ENCODE results near the gene DHDH.
"Not testable (repeated sequence)": the region's sequence is repeated elsewhere in the genome, so short reads cannot be mapped to it uniquely, and the experiment has no call there.

The DHDH gene
- 0.35 to 1.2 (median 0.39) reads per million in 3 donors for total RNA-seq

DNA sequence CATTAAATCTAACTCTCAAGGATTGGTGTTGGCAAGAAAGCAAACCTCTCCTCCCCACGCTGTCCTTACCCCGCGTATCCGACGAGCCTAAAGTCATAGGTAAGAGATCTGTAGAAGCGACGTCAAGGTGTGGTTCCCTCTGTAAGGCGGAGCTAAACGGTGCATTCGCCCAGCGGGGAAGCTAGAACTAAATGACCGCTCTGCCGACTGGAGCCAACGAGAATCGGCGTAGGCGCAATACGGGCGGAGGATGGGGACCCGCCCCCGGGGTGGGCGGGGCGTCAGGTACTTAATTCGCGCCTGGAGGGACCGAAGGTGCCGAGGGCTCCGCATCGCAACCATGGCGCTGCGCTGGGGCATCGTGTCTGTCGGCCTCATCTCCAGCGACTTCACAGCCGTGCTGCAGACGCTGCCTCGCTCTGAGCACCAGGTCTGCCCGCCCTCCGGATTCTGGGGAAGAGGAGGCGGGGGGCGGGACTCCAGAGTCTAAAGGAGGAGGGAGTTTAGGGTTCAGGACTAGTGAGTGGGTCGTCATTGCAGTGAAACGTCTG lies at the start of gene DHDH:
DHDH (plus strand) TSS at position 318 of the 551 bp plus-strand sequence; CDS start at position 341, 23 bp downstream.
- peak within 1 kb of the TSS; percentile 43 for H3K27ac ChIP-seq (ENCODE audit: insufficient read depth, low read length, poor library complexity, severe bottlenecking)
- H3K36me3 ChIP-seq (ENCODE audit: control insufficient read depth, insufficient read depth, low read length): no peaks in the 10 kb centered on the region
- H3K9me3 ChIP-seq (ENCODE audit: control insufficient read depth, low read length): no peaks in the 10 kb centered on the region
- H3K4me3 ChIP-seq (ENCODE audit: insufficient read depth, low read depth, low read length, poor library complexity, severe bottlenecking): peak within 1 kb of the TSS; percentile 40
- DNase-seq: peak; percentile 76 to 85 (median 83)
- H3K27me3 ChIP-seq (replicated peaks; ENCODE audit: control insufficient read depth, insufficient read depth, low read length, poor library complexity, severe bottlenecking): no peaks in the 10 kb centered on the region
- H3K4me1 ChIP-seq (ENCODE audit: control insufficient read depth, insufficient read depth, low read length, poor library complexity, severe bottlenecking): peaks cover 9% of the 10 kb centered on the region

- Histone ChIP-seq H3K9me3 (ENCODE audit: control insufficient read depth, low read length) (no peaks in the 10 kb centered on the region), H3K4me1 (ENCODE audit: control insufficient read depth, insufficient read depth, low read length, poor library complexity, severe bottlenecking) (no peaks in the 10 kb centered on the region), H3K27ac (ENCODE audit: insufficient read depth, low read length, poor library complexity, severe bottlenecking) (no peak overlapping the region), H3K36me3 (ENCODE audit: control insufficient read depth, insufficient read depth, low read length) (no peaks in the 10 kb centered on the region), H3K27me3 (replicated peaks; ENCODE audit: control insufficient read depth, insufficient read depth, low read length, poor library complexity, severe bottlenecking) (no peaks in the 10 kb centered on the region), H3K4me3 (ENCODE audit: insufficient read depth, low read depth, low read length, poor library complexity, severe bottlenecking) (no peak overlapping the region)
- DNase-seq: no peak
Measured at GRCh38 chr19:48883726-48884125, 49.8 kb upstream of the DHDH start.

- H3K9me3 ChIP-seq (ENCODE audit: control insufficient read depth, low read length): no peaks in the 10 kb centered on the region
- no peak for DNase-seq
- no peaks in the 10 kb centered on the region for H3K36me3 ChIP-seq (ENCODE audit: control insufficient read depth, insufficient read depth, low read length)
- H3K27me3 ChIP-seq (replicated peaks; ENCODE audit: control insufficient read depth, insufficient read depth, low read length, poor library complexity, severe bottlenecking): no peaks in the 10 kb centered on the region
- H3K4me3 ChIP-seq (ENCODE audit: insufficient read depth, low read depth, low read length, poor library complexity, severe bottlenecking): no peak overlapping the region
- H3K4me1 ChIP-seq (ENCODE audit: control insufficient read depth, insufficient read depth, low read length, poor library complexity, severe bottlenecking): no peaks in the 10 kb centered on the region
- H3K27ac ChIP-seq (ENCODE audit: insufficient read depth, low read length, poor library complexity, severe bottlenecking): no peak overlapping the region
Measured at GRCh38 chr19:48887861-48888612, 45.5 kb upstream of the DHDH start.

GRCh38 chr19:48889496-48889895 lies 44.0 kb upstream of the DHDH start:
- not testable (repeated sequence) for H3K36me3 ChIP-seq (ENCODE audit: control insufficient read depth, insufficient read depth, low read length)

GRCh38 chr19:48890551-48890950 lies 42.9 kb upstream of the DHDH start:
- Histone ChIP-seq H3K27me3 (replicated peaks; ENCODE audit: control insufficient read depth, insufficient read depth, low read length, poor library complexity, severe bottlenecking) (peaks cover 12% of the 10 kb centered on the region), H3K36me3 (ENCODE audit: control insufficient read depth, insufficient read depth, low read length) (no peaks in the 10 kb centered on the region), H3K27ac (ENCODE audit: insufficient read depth, low read length, poor library complexity, severe bottlenecking) (no peak overlapping the region), H3K4me3 (ENCODE audit: insufficient read depth, low read depth, low read length, poor library complexity, severe bottlenecking) (no peak overlapping the region), H3K4me1 (ENCODE audit: control insufficient read depth, insufficient read depth, low read length, poor library complexity, severe bottlenecking) (no peaks in the 10 kb centered on the region), H3K9me3 (ENCODE audit: control insufficient read depth, low read length) (no peaks in the 10 kb centered on the region)
- DNase-seq: no peak

More at GRCh38 chr19:48889496-48889895, 44.0 kb upstream of the DHDH start:
- not testable (repeated sequence) for H3K27me3 ChIP-seq (replicated peaks; ENCODE audit: control insufficient read depth, insufficient read depth, low read length, poor library complexity, severe bottlenecking); H3K4me3 ChIP-seq (ENCODE audit: insufficient read depth, low read depth, low read length, poor library complexity, severe bottlenecking); H3K9me3 ChIP-seq (ENCODE audit: control insufficient read depth, low read length); H3K4me1 ChIP-seq (ENCODE audit: control insufficient read depth, insufficient read depth, low read length, poor library complexity, severe bottlenecking); DNase-seq; H3K27ac ChIP-seq (ENCODE audit: insufficient read depth, low read length, poor library complexity, severe bottlenecking)

GRCh38 chr19:48895226-48895625 lies 38.3 kb upstream of the DHDH start:
- no peak for DNase-seq
- peaks cover 12% of the 10 kb centered on the region for H3K27me3 ChIP-seq (replicated peaks; ENCODE audit: control insufficient read depth, insufficient read depth, low read length, poor library complexity, severe bottlenecking)
- H3K36me3 ChIP-seq (ENCODE audit: control insufficient read depth, insufficient read depth, low read length): no peaks in the 10 kb centered on the region
- H3K27ac ChIP-seq (ENCODE audit: insufficient read depth, low read length, poor library complexity, severe bottlenecking): no peak overlapping the region
- H3K4me3 ChIP-seq (ENCODE audit: insufficient read depth, low read depth, low read length, poor library complexity, severe bottlenecking): no peak overlapping the region
- H3K9me3 ChIP-seq (ENCODE audit: control insufficient read depth, low read length): no peaks in the 10 kb centered on the region
- H3K4me1 ChIP-seq (ENCODE audit: control insufficient read depth, insufficient read depth, low read length, poor library complexity, severe bottlenecking): no peaks in the 10 kb centered on the region

- DNase-seq: no peak
- Histone ChIP-seq H3K36me3 (ENCODE audit: control insufficient read depth, insufficient read depth, low read length) (no peaks in the 10 kb centered on the region), H3K27me3 (replicated peaks; ENCODE audit: control insufficient read depth, insufficient read depth, low read length, poor library complexity, severe bottlenecking) (peaks cover 12% of the 10 kb centered on the region), H3K9me3 (ENCODE audit: control insufficient read depth, low read length) (no peaks in the 10 kb centered on the region), H3K4me3 (ENCODE audit: insufficient read depth, low read depth, low read length, poor library complexity, severe bottlenecking) (peak overlapping the region; percentile 13), H3K27ac (ENCODE audit: insufficient read depth, low read length, poor library complexity, severe bottlenecking) (no peak overlapping the region), H3K4me1 (ENCODE audit: control insufficient read depth, insufficient read depth, low read length, poor library complexity, severe bottlenecking) (no peaks in the 10 kb centered on the region)
Measured at GRCh38 chr19:48896191-48896720, 37.2 kb upstream of the DHDH start.

GRCh38 chr19:48897181-48897580 lies 36.3 kb upstream of the DHDH start:
- H3K4me1 ChIP-seq (ENCODE audit: control insufficient read depth, insufficient read depth, low read length, poor library complexity, severe bottlenecking): no peaks in the 10 kb centered on the region
- no peak overlapping the region for H3K27ac ChIP-seq (ENCODE audit: insufficient read depth, low read length, poor library complexity, severe bottlenecking)
- no peaks in the 10 kb centered on the region for H3K36me3 ChIP-seq (ENCODE audit: control insufficient read depth, insufficient read depth, low read length)
- H3K4me3 ChIP-seq (ENCODE audit: insufficient read depth, low read depth, low read length, poor library complexity, severe bottlenecking): no peak overlapping the region
- H3K9me3 ChIP-seq (ENCODE audit: control insufficient read depth, low read length): no peaks in the 10 kb centered on the region
- H3K27me3 ChIP-seq (replicated peaks; ENCODE audit: control insufficient read depth, insufficient read depth, low read length, poor library complexity, severe bottlenecking): peaks cover 12% of the 10 kb centered on the region
- DNase-seq: no peak

- Histone ChIP-seq H3K27me3 (replicated peaks; ENCODE audit: control insufficient read depth, insufficient read depth, low read length, poor library complexity, severe bottlenecking) (peaks cover 11% of the 10 kb centered on the region), H3K27ac (ENCODE audit: insufficient read depth, low read length, poor library complexity, severe bottlenecking) (peak overlapping the region; percentile 83)
- H3K4me1 ChIP-seq (ENCODE audit: control insufficient read depth, insufficient read depth, low read length, poor library complexity, severe bottlenecking); H3K9me3 ChIP-seq (ENCODE audit: control insufficient read depth, low read length); H3K4me3 ChIP-seq (ENCODE audit: insufficient read depth, low read depth, low read length, poor library complexity, severe bottlenecking); DNase-seq; H3K36me3 ChIP-seq (ENCODE audit: control insufficient read depth, insufficient read depth, low read length): not testable (repeated sequence)
Measured at GRCh38 chr19:48899386-48899749, 34.1 kb upstream of the DHDH start.

DNA sequence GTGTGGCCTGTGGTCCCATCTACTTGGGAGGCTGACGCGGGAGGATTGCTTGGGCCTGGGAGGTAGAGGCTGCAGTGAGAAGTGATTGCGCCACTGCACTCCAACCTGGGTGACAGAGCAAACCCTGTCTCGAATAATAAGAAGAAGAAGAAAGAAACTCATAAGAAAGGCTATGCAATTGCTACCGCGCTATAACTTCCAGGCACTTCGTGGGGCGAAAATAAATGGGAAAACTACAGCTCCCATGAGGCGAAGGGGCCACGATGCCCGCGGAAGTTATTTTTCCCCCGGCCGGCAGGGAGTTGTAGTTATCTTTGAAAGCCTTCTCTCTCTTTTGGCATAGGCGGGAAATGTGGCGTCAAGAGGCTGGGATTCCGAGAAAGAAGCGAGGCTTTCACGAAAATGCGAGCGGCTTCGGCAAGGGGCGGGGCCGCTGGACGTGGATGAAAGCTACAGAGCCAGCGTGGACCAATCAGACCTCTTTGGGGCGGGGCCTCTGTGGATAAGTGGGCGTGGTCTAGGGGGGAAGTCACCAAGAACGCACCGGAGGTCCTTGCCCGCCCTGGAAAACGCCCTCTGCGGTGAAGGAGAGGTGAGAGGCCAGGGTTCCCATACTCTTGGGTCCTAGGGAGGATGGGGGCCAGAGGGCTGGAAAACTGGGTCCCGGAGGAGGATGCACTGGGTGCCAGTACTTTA lies 33.6 kb upstream of the DHDH start, which contains the start of gene NUCB1:
NUCB1 (plus strand) TSS at position 532 of the 696 bp plus-strand sequence. CDS start 485 bp downstream, outside the sequence.
- no peaks in the 10 kb centered on the region for H3K9me3 ChIP-seq (ENCODE audit: control insufficient read depth, low read length)
- DNase-seq: peak; percentile 96 to 98 (median 98)
- no peaks in the 10 kb centered on the region for H3K4me1 ChIP-seq (ENCODE audit: control insufficient read depth, insufficient read depth, low read length, poor library complexity, severe bottlenecking)
- peak within 1 kb of the TSS; percentile 71 for H3K4me3 ChIP-seq (ENCODE audit: insufficient read depth, low read depth, low read length, poor library complexity, severe bottlenecking)
- peaks cover 5% of the 10 kb centered on the region for H3K27me3 ChIP-seq (replicated peaks; ENCODE audit: control insufficient read depth, insufficient read depth, low read length, poor library complexity, severe bottlenecking)
- H3K36me3 ChIP-seq (ENCODE audit: control insufficient read depth, insufficient read depth, low read length): peaks cover 4% of the 10 kb centered on the region
- H3K27ac ChIP-seq (ENCODE audit: insufficient read depth, low read length, poor library complexity, severe bottlenecking): peak within 1 kb of the TSS; percentile 83
